Stimulated activated CD8-positive, alpha-beta memory T cell treated with anti-CD3 and anti-CD28 coated beads, Interleukin-7, amount 100 ng/mL, for 24 hours (primary cell): ENCODE measurements around the gene RFLNA.
"Not testable (repeated sequence)": the region's sequence is repeated elsewhere in the genome, so short reads cannot be mapped to it uniquely, and the experiment has no call there.

ENCODE experiments used
- DNase-seq: peaks from one replicate; pipeline ENCODE4 v3.0.0-alpha.2; 2020; ENCODE audit warnings: low read depth

Gene RFLNA

GRCh38 chr12:124319368-124320050, 24.6 kb downstream of the RFLNA start:
- no peak for DNase-seq

GRCh38 chr12:124321040-124321481, 26.2 kb downstream of the RFLNA start:
- peak; percentile 61 for DNase-seq

GRCh38 chr12:124321556-124322270, 26.8 kb downstream of the RFLNA start:
- DNase-seq = no peak

GRCh38 chr12:124322271-124322998, 27.5 kb downstream of the RFLNA start:
- no peak for DNase-seq

GRCh38 chr12:124322999-124323328, 28.1 kb downstream of the RFLNA start:
- not testable (repeated sequence) for DNase-seq

GRCh38 chr12:124323771-124324530, 29.1 kb downstream of the RFLNA start:
- DNase-seq = no peak

GRCh38 chr12:124324803-124325705, 30.2 kb downstream of the RFLNA start:
- DNase-seq = no peak

GRCh38 chr12:124326104-124326503, 31.2 kb downstream of the RFLNA start:
- DNase-seq = no peak

GRCh38 chr12:124326871-124327270, 32.0 kb downstream of the RFLNA start:
- DNase-seq = no peak

GRCh38 chr12:124327362-124328043, 32.6 kb downstream of the RFLNA start:
- DNase-seq = no peak

- no peak for DNase-seq
Measured at GRCh38 chr12:124328116-124328515, 33.2 kb downstream of the RFLNA start.

- no peak for DNase-seq
Measured at GRCh38 chr12:124328636-124329035, 33.7 kb downstream of the RFLNA start.

- DNase-seq = no peak
Measured at GRCh38 chr12:124332058-124332672, 37.3 kb downstream of the RFLNA start.

GRCh38 chr12:124332900-124333299, 38.0 kb downstream of the RFLNA start:
- no peak for DNase-seq

GRCh38 chr12:124333724-124334123, 38.8 kb downstream of the RFLNA start:
- DNase-seq = no peak

GRCh38 chr12:124334266-124334665, 39.4 kb downstream of the RFLNA start:
- no peak for DNase-seq

- DNase-seq = no peak
Measured at GRCh38 chr12:124334976-124335375, 40.1 kb downstream of the RFLNA start.

GRCh38 chr12:124335426-124336183, 40.7 kb downstream of the RFLNA start:
- DNase-seq = no peak

GRCh38 chr12:124336184-124336437, 41.2 kb downstream of the RFLNA start:
- no peak for DNase-seq
